ENCODE data around the gene B4GALNT4.
A peak's percentile ranks its signal among the peaks of the same experiment; 100 is the strongest.
"Not testable (repeated sequence)": the region's sequence is repeated elsewhere in the genome, so short reads cannot be mapped to it uniquely, and the experiment has no call there.

Gene B4GALNT4

DNA sequence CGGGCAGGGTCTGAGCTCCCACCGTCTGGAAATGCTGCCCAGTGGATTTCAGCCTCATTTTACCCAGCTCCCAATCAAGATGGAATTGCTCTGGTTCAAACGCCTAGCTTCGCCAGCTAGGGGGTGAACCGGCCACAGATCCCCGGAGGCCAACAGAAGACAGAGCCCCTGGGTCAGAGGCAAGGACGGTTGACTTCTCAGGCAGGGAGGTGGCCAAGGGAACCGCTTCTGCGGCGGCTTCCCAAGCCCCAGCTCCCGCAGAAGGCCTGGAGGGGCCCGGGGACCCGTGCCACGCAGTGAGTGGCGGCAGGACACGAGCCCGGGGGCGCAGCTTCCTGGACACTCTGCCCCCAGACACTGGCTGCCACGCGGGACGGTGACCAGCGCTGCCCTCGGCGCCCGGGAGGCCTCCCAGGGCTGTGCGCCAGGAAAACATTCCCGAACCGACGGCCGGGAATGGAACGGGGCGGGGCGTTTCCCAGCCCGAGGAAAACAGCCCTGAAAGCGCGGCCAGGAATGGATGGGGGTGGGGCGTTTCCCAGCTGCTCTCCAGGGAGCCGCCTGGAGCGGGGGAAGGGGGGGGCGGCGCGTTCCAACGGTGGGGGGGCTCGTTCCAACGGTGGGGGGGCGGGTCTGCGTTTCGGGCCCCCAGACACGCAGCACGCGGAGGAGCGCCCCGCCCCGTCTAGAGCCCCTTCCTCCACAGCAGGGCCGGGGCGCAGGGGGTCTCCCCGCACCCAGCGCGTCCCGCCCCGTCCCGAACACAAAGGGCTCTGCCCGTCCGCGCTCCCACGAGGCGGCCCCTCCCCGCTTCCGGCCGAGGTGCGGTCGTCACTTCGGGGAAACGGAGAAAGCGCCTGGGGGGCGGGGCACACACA, 13.5 kb upstream of the B4GALNT4 start:
- DNase-seq (ENCODE audit: low read depth, low spot score): peak; percentile 72
- peak overlapping the region; percentile 40 for H3K4me3 ChIP-seq (ENCODE audit: low read length)

DNA sequence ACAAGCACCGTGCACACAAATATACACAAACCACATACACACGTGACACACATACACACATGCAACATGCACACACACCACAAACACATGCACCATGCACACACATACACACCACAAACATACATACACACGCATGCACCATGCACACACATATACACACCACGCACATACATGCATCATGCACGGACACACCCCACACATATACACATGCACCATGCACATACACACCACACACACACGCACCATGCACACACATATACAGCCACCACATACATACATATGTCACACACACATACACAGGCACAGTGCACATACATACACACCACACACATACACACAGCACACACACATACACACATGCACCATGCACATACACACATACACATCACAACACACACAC, 12.7 kb upstream of the B4GALNT4 start:
- DNase-seq (ENCODE audit: low read depth, low spot score): no peak
- H3K4me3 ChIP-seq (ENCODE audit: low read length): no peak overlapping the region

- no peak overlapping the region for H3K4me3 ChIP-seq (ENCODE audit: low read length)
- DNase-seq (ENCODE audit: low read depth, low spot score): no peak
Observed at GRCh38 chr11:357582-357981, 11.7 kb upstream of the B4GALNT4 start.

DNA sequence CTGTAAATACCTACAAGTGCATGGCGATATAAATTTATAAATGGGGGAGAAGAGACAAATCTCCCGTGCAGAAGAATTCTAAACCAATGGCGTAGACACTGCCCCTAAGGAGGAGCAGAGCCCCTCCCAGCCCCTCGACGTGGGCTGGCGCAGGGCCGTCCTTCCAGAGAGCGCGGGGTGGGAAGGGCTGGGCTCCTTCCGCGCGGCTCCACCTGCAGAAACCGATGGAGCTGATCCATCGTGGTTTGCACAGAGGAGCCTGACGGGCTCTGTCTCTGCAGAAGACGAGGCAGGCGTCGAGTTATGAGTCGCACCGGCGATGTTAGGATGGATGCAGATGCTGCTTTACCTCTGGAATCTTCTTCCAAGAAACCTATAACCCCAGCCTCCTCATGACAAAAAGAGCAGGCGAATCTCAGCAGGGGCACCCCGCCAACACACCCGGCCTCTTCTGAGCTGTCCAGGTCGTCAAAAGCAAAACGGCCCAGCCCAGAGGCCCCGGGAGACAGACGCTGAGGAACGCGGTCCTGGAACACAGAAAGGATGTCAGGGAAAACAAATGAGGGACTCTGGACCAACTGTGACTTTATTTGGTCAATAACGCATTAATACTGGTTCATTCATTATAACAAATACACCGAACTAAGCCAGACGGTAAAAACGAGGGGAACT, 11.0 kb upstream of the B4GALNT4 start:
- DNase-seq (ENCODE audit: low read depth, low spot score): no peak
- no peak overlapping the region for H3K4me3 ChIP-seq (ENCODE audit: low read length)

- DNase-seq (ENCODE audit: low read depth, low spot score): no peak
- H3K4me3 ChIP-seq (ENCODE audit: low read length): no peak overlapping the region
Observed at GRCh38 chr11:359181-359714, 10.1 kb upstream of the B4GALNT4 start.

- H3K4me3 ChIP-seq (ENCODE audit: low read length): no peak overlapping the region
- DNase-seq (ENCODE audit: low read depth, low spot score): no peak
Observed at GRCh38 chr11:360326-361280, 8.7 kb upstream of the B4GALNT4 start.

DNA sequence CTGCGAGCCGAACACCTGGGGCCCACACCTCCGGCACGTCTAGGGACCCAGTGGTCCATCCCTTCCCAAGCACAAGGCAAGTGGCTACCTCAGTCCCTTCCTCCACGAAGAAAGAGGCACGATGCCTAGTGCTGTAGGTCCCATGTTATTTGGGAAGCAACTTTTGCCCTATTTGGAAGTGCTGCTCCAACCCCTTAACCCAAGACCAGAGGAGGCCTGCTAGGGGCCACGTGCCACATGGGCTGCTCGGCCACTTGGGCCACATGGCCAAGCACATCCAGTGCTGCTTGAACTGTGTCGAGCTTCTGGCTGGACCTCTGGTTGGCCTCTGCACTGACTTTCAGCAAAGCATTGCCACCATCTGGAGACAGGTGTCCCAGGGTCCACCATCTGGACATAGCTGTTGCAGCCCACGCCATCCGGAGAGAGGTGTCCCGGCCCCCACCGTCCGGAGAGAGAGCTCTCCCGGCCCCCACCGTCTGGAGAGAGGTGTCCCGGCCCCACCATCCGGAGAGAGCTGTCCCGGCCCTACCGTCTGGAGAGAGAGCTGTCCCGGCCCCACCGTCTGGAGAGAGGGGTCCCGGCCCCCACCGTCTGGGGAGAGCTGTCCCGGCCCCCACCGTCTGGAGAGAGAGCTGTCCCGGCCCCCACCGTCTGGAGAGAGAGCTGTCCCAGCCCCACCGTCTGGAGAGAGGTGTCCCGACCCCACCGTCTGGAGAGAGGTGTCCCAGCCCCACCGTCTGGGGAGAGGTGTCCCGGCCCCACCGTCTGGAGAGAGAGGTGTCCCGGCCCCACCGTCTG, 6.5 kb upstream of the B4GALNT4 start:
- H3K4me3 ChIP-seq (ENCODE audit: low read length): no peak overlapping the region
- no peak for DNase-seq (ENCODE audit: low read depth, low spot score)

DNA sequence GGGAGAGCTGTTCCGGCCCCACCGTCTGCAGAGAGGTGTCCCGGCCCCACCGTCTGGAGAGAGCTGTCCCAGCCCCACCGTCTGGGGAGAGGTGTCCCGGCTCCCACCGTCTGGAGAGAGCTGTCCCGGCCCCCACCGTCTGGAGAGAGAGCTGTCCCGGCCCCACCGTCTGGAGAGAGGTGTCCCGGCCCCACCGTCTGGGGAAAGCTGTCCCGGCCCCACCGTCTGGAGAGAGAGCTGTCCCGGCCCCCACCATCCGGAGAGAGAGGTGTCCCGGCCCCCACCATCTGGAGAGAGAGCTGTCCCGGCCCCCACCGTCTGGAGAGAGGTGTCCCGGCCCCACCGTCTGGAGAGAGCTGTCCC, 5.9 kb upstream of the B4GALNT4 start:
- H3K4me3 ChIP-seq (ENCODE audit: low read length); DNase-seq (ENCODE audit: low read depth, low spot score): not testable (repeated sequence)

GRCh38 chr11:363948-364761, 5.1 kb upstream of the B4GALNT4 start:
- no peak for DNase-seq (ENCODE audit: low read depth, low spot score)

DNA sequence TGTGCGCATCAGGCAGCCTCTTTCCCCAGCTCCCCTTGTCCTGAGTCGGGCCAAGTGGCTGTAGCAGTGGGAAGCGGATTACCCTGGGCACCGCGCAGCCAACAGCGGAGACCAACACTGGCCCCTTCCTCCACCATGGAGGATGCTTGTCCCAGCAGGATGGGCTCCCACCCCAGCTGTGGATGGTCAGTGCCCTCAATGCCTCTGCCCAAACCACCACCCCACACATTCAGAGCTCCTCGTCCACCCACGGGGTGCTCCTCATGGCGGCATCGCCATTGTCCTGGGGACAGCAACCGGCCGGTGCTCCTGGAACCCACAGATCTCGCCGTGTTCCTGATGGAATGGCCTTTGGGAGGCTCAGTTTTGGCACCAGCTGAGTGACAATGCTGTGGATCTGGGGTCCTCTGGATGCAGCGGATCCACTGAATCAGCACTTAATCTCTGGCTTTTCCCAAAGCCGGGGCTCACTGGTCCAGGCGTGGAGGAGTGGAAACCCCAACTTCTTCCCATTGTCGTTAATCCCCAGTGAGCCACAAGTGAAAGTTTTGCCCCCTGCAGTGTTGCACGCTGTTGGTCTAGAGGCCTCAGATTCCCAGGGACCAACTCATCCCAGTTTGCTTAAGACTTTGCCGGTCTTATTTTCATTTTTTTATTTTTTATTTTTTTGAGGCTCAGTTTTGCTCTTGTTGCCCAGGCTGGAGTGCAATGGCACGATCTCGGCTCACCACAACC, 4.1 kb upstream of the B4GALNT4 start:
- no peak for DNase-seq (ENCODE audit: low read depth, low spot score)

More at GRCh38 chr11:363948-364761, 5.1 kb upstream of the B4GALNT4 start:
- no peak overlapping the region for H3K4me3 ChIP-seq (ENCODE audit: low read length)

DNA sequence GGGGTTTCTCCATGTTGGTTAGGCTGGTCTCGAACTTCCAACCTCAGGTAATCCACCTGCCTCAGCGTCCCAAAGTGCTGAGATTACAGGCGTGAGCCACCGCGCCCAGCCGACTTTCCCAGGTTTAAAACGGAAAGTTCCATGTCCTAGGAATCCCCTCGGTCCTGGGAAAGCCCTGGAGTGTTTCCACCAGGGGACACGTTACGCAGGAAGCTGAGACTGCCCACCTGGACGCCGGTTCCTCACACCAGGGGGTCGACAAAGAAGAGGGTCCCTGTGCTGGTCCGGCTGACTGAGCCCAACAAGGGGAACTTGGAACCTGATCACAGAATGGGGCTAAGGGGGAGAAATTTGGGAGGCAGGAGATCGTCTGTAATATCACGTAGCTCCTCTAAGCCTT, 3.5 kb upstream of the B4GALNT4 start:
- no peak overlapping the region for H3K4me3 ChIP-seq (ENCODE audit: low read length)
- DNase-seq (ENCODE audit: low read depth, low spot score): no peak

More for the DNA sequence above, 4.1 kb upstream of the B4GALNT4 start:
- no peak overlapping the region for H3K4me3 ChIP-seq (ENCODE audit: low read length)

- no peak overlapping the region for H3K4me3 ChIP-seq (ENCODE audit: low read length)
- DNase-seq (ENCODE audit: low read depth, low spot score): no peak
Observed at GRCh38 chr11:367956-368413, 1.3 kb upstream of the B4GALNT4 start.

DNA sequence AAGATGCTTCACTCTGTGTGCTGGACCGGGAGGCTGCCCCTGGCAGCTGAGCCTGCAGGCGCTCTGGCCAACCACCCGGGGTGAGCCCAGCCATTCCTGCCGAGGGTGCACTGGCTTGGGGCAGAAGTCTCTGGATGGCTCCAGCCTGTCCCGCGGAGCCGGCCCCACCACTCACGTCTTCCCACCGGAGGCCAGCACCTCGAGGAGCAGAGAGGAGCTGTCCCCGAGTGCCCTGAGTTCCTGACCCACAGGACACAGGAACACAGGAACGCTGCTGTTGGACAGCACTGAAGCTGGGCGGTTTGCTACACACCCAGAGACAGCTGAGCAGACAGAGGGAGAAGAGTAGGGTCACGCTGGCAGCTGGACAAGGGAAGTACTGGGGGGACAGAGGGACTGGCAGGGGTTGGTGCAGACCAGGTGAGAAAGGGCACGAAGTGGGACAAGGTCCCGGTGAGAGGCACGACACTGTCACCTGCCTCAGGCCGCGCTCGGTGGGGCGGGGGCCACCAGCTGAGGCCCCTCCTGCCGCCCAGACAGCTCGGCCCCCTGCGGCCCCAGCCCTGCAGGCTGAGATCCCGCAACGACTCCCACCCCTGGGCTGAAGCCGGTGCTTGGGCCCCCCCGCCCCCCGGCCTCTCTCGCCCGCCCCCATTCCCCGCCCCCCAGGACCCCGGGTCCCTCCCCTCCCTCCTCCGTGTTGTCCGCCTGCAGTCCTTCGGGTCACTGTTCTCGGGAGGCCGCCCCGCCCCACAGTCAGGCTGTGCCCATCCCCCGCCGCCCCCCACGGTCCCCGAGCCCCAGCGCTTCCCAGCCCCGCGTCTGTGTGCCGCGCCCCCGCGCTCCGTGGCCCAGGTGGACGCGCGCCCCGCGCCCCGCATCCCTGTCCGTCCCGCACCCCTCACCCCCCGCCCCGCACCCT, 624 bp upstream of the B4GALNT4 start:
- no peak overlapping the region for H3K4me3 ChIP-seq (ENCODE audit: low read length)

GRCh38 chr11:370070-370941, 1.0 kb downstream of the B4GALNT4 start:
- no peak for DNase-seq (ENCODE audit: low read depth, low spot score)
- peak overlapping the region; percentile 11; the same call in 1 of the 2 replicates for H3K4me3 ChIP-seq (ENCODE audit: low read length)

More for the DNA sequence above, 624 bp upstream of the B4GALNT4 start:
- DNase-seq (ENCODE audit: low read depth, low spot score): no peak

- no peak for DNase-seq (ENCODE audit: low read depth, low spot score)
- H3K4me3 ChIP-seq (ENCODE audit: low read length): no peak overlapping the region
Observed at GRCh38 chr11:371051-371450, 1.8 kb downstream of the B4GALNT4 start.

Measured in Jurkat, Clone E6-1 (cell line).